ENCODE measurements around the gene PACS2.

- TF ChIP-seq SMC3 (IDR thresholded peaks at IDR 0.05; ENCODE audit: low read depth, low read length), result no peak
- TF ChIP-seq CTCF (IDR thresholded peaks at IDR 0.05), result no peak
- no peak for TF ChIP-seq POLR2AphosphoS5 (IDR thresholded peaks at IDR 0.05; ENCODE audit: low read depth, low read length)
- no peak for TF ChIP-seq EP300 (IDR thresholded peaks at IDR 0.05; ENCODE audit: borderline replicate concordance in 1 of 2, low read depth in 1 of 2, low read length in 1 of 2)
- no peak for TF ChIP-seq TAF1 (IDR thresholded peaks at IDR 0.05; ENCODE audit: borderline replicate concordance, low read depth, low read length)
Observed at GRCh38 chr14:105424861-105425260, 110.3 kb downstream of the PACS2 start.

Measured in SK-N-SH (cell line).